Gastroesophageal sphincter (tissue), 3 donors: ENCODE measurements around the gene PCDHGA4.

ENCODE experiments used
- POLR2AphosphoS5 ChIP-seq: sonication (generic); formaldehyde crosslinking; IDR thresholded peaks from one replicate; pipeline ENCODE4 v1.6.1; 2017; ENCODE audit warnings: antibody characterized with exemption
- TF ChIP-seq, protein P1 (sequence below), 4 experiments: fragments of 200-600 bp in 2 of 4; fragments of 450-650 bp in 2 of 4; sonication (generic) in 1 of 4; IDR thresholded peaks; one replicate each; pipeline ENCODE4 v1.5.1; 2017 to 2019; ENCODE audit warnings: antibody characterized with exemption in 4 of 4, mild to moderate bottlenecking in 2 of 4, moderate library complexity in 2 of 4

DNA sequence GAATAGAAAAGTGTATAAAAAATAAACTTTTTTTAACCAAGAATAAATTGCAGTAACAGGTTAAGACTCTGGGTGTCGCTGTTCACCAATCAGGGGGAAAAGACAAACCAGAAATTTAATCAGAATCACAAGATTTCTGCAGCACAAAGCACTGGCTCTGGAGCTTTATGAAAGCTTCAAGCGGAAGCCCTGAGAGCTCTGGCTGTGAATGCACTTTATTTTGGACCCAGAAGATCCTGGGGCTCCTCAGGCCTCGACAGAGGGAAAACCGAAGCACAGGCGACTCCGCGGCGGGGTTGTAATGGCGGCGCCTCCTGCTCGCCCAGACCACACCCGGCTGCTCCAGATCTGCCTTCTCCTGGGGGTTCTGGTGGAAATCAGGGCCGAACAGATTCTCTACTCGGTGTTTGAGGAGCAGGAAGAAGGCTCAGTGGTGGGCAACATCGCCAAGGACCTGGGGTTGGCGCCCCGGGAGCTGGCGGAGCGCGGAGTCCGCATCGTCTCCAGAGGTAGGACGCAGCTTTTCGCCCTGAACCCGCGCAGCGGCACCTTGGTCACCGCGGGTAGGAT is at the start of gene PCDHGA4:
- TF ChIP-seq, protein P1, sequence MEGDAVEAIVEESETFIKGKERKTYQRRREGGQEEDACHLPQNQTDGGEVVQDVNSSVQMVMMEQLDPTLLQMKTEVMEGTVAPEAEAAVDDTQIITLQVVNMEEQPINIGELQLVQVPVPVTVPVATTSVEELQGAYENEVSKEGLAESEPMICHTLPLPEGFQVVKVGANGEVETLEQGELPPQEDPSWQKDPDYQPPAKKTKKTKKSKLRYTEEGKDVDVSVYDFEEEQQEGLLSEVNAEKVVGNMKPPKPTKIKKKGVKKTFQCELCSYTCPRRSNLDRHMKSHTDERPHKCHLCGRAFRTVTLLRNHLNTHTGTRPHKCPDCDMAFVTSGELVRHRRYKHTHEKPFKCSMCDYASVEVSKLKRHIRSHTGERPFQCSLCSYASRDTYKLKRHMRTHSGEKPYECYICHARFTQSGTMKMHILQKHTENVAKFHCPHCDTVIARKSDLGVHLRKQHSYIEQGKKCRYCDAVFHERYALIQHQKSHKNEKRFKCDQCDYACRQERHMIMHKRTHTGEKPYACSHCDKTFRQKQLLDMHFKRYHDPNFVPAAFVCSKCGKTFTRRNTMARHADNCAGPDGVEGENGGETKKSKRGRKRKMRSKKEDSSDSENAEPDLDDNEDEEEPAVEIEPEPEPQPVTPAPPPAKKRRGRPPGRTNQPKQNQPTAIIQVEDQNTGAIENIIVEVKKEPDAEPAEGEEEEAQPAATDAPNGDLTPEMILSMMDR (IDR thresholded peaks at IDR 0.05) = peak in 3 of 4 experiments; percentile 14 to 47 (median 23)
- TF ChIP-seq POLR2AphosphoS5 = no peak
